HG02759 (cell line): ENCODE measurements around the gene CATSPERD.
A peak's percentile ranks its signal among the peaks of the same experiment; 100 is the strongest.

Source experiments
- ATAC-seq: cut with Tn5 transposase; IDR thresholded peaks from one replicate; pipeline ENCODE4 v1.9.1; 2021; ENCODE audit warnings: mild to moderate bottlenecking, moderate library complexity; ENCODE audit not compliant: unreplicated experiment

CATSPERD gene

DNA sequence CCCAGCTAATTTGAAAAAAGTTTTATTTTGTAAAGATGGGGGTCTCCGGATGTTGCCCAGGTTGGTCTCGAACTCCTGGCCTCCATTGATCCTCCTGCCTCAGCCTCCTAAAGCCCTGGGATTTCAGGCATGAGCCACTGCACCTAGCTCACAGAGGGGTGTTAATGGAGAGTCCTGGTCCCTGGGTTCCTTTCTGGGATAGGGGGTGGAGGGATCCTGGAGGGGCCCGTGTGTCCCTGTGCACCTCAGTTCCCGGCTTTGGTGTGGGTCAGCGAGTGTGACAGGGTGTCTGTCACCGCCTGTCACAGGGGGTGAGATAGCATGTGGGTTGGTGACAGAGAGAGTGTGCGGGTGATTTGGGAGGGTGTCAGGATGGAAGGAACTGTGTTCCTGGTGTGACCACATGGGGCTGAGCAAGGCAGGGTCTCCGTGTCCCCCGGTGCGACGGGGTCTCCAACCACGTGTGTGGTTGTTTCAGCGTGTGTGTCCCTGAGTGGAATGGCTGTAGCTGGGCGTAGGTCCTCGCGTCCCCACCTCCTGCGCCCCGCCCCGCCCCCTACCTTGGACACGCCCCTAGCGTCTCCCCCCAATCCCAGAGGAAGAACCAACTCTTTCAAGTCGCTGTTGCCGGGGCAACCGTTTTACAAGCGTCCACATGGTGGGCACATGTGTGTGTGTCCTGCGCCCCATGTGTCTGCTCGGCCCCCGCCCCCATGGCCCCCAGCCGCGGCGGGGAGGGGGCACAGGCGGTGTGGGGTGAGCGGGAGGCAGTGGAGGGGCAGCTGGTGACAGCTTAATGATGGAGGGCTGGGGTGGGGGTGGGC lies 81.6 kb downstream of the CATSPERD start:
- ATAC-seq = no peak

DNA sequence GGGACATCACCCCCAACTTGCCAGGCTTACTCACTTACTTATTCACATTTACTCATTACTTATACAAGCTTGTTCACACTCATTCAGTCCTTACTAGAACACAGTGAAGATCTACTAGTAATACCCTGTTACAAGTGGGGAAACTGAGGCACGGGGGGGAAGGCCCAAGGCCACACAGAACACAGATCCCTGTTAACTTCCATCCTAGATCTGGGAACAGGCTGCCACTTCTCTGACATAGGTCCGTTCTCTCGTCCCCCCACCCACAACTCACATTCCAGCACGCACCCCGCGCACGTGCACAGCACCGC lies 83.0 kb downstream of the CATSPERD start:
- no peak for ATAC-seq

DNA sequence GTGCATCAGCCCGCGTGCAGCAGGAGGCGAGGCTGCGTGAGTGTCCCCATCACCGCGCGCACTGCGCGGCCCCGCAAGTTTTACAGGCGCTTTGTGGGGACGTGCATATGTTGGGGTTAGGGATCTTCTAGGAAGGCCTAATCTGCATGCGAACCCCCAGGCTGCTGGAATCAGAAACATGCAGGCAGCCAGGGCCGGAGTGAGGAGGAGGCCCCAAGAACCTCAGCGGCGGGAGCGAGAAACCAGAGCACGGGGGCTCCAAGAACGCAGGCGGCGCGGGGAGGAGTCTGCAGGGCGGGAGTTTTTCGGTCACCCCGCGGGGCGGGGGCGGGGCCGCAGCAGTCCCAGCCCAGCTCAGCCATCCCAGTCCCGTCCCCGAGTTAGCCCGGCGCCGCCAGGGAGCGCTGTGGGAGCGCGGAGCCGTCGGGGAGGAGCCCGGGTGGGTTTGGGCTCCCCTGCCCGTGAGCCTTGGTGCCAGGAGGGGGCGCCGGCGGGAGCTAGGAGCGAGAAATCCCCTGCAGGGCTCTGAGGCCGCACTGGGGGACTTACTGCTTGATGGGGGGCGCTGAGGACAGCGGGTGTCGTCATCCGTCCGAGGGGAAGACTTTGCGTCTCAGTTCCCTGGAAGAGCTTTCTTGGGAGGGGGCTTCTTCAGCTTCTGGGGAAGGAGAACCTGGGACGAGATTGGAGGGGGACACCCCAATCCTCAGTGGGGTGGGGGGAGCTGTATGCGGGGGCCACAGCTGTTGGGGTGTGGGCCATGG lies 83.5 kb downstream of the CATSPERD start:
- peak; percentile 88 for ATAC-seq

DNA sequence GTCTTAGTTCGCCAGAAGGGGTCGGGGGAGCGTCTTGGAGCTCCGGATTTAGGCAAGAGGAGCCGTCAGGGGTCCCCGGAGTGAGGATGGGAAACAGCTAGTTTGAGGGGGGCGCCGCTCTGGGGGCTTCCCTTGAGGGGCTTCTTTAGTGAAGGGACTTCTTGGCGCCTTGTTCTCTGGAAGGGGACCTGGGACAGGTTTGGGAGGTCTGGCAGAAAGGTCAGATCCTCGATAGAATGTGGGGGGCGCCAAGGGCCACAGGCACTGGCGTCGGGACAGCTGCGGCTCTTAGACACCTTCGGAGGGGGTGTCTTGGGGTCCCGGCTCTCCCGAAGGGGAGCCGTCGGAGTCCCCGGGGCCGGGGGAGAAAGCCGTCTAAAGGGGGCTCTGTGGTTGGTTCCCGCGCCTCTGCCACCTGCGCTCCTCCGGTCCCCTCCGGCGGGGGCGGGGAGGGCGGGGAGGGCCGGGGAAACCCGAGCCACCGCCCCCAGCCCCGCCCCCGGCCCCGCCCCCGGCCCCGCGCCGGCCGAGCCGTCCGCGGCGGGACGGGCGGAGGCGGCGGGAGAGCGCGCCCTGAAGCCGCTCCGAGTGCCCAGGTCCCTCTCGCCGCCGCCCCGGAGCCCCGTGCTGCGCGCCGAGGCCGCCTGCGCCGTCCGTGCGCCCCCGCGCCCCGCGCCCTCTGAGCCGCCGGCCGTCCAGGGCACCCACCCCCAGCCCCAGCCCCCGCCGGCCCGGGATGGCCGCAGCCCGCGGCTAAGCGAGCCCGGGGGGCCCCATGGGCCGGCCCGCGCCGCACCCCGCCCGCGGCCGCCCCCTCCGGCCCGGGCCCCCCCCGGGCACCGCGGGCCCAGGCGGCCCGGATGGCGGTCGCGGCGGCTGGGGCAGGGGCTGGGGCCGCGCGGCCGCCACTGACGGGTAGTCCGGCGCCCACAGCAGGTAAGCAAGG lies 84.4 kb downstream of the CATSPERD start, which contains the start of gene NRTN:
NRTN (plus strand) TSS at position 552 of the 946 bp plus-strand sequence. CDS start 19,099 bp downstream, outside the sequence.
- no peak for ATAC-seq

DNA sequence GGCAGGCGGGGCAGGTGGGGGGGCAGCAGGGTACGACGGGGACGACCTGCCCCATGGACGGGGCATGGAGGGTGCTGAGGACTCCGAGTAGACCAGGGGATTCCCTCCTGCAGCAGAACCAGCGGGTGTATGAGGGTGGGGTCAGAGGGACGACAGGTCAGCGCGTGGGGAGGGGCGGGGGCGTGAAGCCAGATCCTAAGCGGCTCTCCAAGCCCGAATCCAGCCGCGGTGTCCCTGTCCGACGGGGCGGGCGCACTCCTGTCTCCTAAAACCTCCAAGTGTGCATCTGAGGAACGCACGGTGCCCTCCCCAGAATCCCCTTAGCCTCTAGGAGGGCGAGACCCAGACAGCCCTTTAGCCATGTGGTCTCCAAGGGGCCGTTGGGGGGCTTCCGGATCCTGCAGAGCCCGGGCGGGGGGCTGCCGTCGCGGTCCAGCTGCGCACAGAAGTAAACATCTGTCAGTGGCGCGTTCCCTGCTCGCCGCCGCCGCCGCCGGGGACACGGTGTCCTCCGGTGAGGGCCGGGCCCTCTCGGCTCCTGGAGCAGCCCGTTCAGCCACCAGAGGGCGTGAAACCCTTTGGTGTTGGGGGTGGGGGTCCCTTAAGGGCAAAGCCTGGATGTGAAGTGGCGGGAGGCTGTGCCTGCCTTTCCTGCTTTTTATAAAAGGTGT lies 85.2 kb downstream of the CATSPERD start:
- no peak for ATAC-seq

DNA sequence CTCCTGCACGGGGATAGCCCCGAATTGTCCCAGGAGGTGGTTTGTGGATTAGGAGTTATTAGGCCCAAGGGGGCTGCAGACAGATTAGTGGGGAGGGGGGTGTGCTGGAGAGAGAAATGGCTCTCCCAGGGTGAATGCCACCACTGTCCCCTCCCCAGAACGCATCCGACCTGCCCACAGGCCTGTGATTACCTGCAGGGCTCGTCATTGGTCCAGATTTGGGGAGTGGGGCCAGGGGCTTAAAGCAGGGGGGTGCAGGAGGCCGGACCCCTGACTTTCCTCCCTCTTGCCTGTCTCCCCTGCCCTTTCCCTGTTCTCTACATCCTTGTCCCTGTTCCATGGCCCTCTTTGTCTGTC lies 85.7 kb downstream of the CATSPERD start:
- no peak for ATAC-seq

DNA sequence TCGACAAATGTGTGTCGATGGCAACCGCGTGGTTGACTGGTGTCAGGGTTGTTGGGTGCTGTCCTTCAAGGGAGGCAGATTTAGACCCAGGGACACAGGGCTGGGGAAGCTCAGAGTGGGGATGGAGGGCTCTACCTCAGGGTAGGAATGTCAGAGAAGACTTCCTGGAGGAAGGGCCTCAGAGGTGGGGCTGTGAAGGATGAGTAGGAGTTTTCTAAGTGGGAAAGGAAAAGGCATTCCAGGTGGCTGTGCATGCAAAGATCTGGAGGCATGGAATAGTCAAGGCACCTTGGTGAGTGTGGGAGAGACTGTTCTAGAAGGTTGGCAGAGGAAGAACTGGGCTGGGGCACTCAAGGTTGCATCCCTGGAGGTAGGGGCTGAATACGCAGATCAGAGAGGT lies 86.5 kb downstream of the CATSPERD start:
- ATAC-seq = no peak

DNA sequence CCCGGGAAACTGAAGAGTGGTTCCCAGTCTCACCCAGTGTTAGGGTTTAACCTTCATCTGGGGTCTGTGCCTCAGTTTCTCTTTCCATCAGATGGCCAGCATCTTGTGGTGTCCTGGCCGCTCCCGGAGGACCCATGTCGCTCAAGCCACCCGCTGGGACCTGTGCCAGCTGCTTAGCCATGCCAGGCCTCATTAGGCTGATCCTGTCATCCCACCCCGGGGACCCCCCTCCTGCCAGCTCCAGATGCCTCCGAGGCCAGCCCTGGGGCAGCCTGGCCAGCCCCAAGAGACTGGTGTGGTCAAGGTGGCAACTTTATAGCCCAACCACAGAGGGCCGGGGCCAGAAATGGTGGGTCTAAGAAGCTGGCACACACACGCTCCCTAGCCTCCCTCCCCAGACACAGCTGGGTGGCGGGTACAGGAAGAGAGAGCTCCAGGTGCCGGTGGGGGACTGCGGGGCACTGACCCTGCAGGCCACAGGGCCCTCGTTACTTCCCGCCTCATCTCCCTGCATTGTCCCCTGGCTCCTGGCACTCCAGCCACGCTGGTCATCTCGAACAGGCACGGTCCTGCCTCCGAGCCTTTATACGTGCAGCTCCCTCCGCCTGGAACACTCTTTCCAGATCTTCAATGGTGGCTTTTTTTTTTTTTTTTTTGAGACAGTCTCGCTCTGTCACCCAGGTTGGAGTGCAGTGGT lies 87.8 kb downstream of the CATSPERD start:
- ATAC-seq = no peak

DNA sequence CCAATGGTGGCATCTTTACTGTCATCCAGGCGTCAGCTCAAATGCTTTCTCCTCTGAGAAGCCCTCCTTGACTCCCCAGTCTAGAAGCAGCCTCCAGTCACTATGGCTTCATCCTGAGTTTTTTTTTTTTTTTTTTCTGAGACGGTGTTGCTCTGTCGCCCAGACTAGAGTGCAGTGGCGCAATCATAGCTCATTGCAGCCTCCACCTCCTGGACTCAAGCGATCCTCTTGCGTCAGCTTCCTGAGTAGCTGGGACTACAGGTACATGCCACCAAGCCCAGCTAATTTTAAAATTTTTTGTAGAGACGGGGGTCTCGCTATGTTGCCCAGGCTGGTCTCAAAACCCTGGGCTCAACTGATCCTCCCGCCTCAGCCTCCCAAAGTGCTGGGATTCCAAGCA lies 88.6 kb downstream of the CATSPERD start:
- no peak for ATAC-seq

DNA sequence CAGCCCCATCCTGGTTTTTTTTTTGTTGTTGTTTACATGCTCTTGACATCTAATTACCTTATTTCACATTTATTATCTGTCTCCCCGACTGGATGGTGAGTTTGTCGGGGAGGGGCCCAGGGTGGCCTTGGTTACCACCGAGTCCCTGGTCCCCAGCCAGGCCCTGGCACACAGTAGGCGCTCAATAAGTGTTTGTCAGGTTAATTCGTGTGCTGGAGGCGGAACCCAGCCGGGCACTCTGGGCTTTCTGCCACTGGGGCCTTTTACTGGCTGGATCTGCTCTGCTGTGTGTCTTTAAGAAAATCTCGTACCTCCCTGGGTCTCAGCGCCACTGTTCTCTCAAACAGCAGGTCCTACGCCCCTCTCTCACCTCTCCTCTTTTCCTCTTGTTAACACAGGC lies 89.0 kb downstream of the CATSPERD start:
- no peak for ATAC-seq

DNA sequence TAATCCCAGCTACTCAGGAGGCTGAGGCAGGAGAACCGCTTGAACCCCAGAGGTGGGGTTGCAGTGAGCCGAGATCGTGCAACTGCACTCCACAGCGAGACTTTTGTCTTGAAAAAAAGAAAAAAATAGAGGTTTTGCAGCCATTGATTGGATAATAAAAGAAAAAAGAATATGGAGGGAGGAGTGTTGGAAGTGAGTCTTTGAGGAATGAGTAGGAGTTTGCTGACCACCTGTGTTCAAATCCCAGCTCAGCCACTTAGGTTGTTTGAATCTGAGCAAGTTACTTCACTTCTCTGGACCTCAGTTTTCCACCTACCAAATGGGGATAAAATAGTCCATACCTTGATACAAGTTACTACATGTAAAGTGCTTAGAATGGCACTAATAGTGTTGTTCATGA lies 90.7 kb downstream of the CATSPERD start:
- no peak for ATAC-seq

DNA sequence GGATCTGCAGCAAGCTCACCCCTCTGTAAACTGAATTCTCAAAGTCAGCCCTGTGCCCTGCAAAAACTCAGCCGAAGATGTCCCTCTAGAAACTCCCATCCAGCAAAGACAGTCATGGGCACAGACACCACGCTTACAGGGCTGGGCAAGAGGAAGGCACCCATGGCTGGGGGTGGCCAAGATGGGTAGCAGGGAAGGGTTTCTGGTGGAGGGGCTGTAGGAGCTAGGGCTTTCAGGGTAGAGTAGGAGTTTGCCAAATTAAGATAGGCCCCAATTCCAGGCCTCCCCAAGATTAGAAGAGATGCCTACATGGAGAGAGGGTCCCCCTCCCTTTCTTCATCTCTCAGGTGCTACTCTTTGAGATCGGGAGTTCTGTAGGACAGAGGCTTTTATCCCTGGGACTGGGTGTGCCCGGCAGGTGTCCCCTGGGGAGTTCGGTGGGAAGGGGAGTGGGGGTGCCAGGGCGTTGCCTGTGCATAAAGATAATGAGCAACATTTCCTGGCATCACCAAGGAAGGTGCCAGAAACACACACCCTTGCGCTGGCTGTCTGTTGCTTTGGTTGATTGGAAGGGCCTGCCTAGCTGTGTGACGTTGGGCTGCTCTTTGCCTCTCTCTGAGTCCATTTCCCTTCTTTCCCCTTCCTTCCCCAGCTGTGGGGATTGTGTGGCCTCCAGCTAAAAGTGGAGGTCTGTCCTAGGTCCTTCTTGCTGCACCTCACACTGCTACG lies 93.8 kb downstream of the CATSPERD start:
- no peak for ATAC-seq

DNA sequence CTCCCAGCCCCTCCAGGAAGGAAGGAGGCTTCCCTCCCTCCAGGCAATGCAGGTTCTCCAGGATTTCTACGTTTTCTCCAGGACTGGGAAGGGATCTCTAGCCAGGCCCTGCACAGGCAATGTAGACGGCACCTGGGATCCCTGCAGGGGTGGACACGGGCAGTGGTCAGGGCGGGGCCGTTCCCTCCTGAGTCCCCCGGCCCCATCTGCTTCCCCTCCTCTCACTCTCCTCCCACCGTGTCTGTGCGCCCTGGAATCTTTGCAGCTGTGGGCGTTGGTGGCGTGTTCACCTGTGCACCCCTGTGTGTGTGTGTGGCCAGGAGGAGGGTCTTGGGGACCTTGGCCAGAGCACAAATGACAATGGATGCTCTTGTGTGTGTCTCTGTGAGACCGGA lies 94.4 kb downstream of the CATSPERD start:
- ATAC-seq = no peak

DNA sequence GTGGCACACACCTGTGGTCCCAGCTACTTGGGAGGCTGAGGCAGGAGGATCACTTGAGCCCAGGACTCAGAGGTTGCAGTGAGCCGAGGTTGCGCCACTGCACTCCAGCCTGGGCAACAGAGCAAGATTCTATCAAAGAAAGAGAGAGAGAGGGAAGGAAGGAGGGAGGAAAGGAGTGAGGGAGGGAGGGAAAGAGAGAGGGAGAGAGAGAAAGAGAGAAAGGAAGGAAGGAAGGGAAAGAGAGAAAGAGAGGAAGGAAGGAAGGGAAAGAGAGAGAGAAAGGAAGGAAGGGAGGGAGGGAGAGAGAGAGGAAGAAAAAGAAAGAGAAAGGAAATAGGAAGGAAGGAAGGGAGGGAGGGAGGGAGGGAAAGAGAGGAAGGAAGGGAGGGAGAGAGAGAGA lies 96.8 kb downstream of the CATSPERD start:
- no peak for ATAC-seq

DNA sequence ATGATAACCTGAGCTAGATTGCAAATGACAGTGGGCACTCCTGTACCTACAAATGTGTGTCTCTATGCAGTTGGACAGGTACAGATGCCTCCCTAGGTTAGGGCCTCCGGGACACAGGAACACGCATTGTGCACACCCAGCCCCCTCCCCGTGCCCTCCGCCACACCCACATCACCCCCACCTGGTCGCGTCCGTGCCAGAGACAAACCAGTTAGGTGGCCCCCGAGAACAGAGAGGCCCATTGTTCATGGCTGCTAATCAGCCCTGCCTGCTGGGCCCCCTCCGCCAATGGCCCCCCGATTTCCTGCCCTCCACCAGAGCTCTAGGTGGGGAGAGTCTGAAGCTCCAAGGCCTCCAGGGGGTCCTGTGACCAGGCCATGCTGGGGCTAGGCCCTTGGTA lies 98.2 kb downstream of the CATSPERD start:
- no peak for ATAC-seq

DNA sequence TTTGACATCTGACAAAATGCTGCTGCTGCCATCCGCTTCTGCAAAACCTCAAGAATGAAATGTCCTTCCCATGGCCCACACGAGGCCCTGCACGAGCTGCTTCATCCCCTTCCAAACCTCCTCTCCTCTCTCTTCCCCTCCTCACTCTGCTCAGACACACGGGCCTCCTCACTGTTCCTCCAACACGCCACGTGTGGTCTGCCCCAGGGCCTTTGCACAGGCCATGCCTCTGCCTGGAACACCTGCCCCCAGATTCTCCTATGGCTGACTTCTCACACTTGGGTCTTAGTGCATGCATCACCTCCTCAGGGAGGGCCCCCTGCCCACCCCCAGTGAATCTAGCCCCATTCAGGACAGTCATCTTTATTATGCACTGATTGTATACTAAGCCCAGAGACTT lies 100.3 kb downstream of the CATSPERD start:
- no peak for ATAC-seq

DNA sequence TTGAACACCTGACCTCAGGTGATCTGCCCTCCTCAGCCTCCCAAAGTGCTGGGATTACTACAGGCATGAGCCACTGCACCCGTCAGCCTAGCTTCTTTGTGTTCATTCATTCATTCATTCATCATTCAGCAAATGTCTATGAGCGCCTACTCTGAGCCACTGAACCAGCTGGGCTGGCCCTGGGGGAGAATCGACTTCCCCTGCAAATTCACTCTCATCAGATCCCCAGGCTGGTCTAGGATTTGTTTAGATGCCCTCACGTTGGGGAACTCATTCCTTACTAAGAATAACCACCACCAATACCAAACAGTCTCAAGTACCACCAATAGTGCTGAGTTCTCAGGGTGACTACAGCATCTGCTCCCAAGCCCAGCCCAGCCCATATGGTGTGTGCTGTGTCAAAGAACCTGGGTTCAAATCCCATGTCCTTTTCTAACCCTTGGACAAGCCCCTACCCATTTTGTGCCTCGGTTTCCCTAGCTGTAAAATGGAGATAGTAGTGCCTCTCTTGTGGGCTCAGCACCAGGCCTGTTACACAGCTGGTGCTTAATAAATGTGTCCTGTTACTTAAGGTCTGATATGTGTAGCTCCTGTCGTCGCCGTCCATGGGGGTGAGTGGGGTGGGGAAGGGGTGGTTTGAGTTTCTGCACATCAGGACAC lies 101.2 kb downstream of the CATSPERD start:
- no peak for ATAC-seq

DNA sequence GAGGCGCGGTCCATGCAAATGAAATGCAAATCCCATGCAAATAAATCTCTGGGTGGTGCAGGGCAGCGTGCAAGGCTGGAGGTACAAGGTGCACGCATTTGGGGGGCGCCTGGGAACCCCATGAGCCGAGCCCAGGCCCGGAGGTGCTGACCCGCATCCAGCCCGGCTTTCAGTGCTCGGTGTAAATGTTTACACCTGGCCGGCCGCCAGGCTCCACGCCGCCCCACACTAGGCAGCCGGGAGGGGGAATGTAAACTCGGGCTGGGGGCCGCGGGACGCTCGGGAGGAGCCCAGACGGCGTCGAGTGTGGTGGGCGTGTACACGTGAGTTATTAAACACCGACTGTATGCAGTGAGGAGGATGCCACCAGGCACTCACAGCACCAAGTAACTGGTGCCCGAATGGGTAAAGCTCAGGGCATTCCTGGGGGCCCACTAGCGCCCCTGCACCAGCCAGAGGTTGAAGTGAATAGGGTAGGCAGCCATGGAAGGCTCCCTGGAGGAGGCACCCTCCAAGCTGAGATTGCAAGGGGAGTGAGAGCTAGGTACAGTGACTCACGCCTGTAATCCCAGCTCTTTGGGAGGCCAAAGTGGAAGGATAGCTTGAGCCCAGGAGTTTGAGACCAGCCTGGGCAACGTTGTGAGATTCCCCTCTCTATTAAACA lies 101.9 kb downstream of the CATSPERD start:
- ATAC-seq = no peak
